GM18499 (cell line): ENCODE results near the gene GSN.
"Not testable (repeated sequence)": the region's sequence is repeated elsewhere in the genome, so short reads cannot be mapped to it uniquely, and the experiment has no call there.

Experiments used
- ATAC-seq: cut with Tn5 transposase; IDR thresholded peaks from one replicate; pipeline ENCODE4 v1.9.1; 2021; ENCODE audit warnings: moderate number of reproducible peaks; ENCODE audit not compliant: insufficient read depth, unreplicated experiment

Gene GSN

DNA sequence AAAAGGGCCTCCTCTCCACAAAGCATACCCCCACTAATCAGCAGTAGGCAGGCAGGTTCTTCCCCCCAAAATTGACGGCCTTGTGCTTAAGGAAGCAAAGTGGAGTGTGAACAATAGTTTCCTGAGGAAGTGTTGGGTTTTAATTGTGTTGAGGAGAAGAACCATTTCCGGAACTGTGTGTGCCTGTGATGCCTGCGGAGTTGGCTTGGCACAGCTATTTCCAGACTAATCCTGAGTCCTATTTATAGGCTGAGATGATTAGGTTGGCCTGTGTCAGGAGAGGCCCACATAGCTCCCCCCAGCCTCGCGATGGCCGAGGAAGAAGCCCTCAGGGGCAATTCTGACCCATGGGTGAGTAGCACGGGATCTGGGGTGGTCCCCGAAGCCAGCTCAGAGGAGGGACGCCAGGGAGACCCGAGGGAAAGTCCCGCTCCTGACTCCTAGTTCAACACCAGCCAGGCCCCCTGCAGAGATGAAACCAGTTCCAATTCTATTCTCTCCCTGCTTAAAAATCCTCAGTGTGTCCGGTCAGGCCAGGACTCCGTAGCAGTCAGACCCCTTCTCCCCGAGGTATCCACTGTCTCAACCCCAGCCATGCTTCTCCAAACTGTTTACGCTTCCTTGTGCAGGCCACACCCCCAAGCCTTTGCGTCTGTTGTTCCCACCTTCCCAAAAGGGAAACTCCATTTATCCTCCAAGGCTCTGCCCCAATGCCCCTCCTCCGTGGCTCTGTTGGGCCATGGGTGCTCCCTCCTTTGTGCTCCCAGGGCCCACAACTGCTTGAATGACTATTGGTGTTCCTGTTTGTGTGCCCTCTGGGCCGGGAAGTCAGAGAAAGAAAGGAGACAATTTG, 18.1 kb downstream of the GSN start:
- no peak for ATAC-seq

DNA sequence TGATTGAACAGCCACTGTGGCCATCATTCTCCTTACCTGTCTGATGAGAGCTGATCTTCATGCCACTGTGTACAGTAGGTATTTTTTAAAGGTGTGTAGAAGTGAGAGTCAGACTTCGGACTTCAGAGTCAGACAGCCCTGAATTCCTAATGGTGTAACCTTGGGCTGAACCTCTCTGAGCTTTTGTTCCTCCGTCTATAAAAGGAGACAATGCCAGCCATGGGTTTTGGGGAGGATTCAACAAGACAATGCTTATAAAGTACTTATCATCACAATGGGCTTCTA, 18.7 kb downstream of the GSN start:
- no peak for ATAC-seq

DNA sequence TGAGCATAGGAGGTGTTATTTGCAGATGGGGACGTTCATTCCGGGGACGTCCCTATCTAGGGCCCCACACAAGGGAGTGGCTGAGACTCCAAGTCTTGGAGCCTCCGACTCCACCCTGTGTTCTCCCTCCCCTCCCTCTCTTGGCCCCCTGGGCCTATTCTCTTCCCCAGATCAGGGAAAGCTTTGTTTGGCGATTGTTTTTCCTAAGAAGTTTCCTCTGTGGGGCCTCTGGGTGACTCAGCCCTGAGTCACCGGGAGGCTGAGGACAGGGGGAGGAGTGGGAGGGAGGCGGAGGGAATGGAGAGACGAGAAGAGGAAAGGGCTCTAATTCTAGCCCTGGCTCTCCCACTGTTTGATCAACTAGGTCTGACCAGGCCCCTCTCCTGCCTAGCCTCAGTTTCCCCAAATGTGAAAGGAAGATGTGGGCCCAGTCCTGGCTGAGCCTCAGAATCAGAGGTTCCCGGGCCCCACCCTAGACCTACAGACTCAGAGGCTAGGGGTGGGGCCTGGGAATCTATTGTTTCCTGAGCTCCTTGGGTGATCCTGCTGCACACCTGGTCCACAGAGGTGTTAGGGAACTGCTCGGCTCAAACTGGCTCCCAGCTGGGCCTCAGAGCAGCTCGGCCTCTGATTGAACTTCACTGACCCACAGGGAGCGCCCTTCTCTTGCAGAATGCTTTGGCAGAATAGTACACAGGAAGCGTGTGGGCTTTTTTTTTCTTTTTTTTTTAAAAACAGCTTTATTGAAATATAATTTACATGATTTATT, 19.2 kb downstream of the GSN start:
- no peak for ATAC-seq

DNA sequence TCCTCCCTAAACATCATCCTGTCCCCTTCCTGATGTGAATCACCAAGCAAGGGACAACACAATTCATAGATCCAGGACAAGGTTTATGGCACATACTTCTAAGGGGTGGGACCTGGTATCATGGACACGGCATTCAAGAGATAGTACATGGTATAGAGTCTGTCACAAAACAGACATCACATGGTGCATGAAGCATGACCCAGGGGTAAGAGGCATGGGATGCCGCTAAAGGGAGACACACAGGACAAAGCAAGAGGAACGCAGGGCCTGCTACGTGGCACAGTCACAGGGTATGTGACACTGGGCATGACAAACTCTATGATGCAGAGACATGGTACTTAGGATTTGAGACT, 20.7 kb downstream of the GSN start:
- ATAC-seq, result no peak

DNA sequence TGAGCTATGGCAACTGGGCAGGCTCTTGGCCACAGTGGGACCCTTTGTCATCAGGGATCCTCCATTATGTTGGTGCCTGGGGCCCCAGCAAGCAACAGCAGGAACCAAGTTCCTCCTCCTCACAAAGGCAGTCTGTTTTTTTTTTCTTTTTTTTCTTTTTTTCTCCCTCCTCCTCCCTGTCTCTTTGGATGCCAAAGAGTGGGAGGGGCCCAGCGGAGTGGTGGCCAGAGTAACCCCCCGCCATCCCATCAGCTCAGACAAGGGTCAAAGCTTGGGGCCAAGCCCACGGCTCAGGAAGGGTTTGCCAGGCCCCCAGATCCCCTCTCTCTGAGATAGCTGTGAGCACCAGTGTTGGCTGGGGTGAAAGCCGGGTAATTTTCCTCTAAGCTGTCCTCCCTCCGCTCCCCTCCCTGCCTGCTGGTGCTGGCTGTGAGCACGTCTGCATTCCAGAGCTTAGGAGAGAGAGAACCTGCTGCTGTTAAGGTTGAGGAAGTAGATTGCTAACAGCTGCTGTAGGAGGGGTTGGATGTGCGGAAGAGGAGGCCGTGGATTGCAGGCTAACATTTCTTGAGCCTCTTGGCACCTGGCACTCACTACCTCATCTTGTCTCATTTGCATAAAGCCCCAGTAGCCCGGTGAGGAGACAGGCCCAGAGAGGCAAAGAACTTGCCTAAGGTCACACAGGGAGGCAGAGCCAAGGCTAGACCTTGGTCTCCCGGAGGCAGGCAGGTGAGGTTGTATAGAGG, 21.2 kb downstream of the GSN start:
- ATAC-seq, result no peak

DNA sequence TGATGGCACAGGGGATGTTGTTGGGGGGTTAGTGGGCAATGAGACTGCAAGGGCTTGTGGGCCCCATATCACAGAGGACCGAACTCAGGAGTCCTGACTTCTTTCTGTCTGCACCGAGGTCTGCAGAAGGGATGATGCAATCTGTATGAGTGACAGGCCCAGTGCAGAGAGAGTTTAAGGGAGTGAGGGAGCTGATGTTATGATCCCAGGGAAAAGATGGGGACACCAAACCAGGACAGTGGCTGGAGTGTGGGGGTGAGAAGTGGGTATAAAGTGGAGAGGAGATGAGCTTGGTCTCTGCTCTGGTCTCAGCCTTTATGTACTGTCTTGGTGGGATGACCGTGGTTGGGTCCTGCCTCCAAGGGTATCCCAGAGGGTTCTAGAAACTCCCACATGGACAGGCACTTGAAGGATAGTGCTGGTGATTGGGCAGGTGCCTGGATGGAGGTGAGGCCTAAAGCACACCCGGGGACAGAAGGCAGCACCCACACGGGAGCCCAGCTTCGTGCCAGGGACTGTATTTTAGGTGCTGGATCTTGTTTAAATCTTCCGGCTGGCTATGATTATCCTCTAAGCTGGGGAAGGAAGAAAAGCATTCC, 21.9 kb downstream of the GSN start:
- no peak for ATAC-seq

DNA sequence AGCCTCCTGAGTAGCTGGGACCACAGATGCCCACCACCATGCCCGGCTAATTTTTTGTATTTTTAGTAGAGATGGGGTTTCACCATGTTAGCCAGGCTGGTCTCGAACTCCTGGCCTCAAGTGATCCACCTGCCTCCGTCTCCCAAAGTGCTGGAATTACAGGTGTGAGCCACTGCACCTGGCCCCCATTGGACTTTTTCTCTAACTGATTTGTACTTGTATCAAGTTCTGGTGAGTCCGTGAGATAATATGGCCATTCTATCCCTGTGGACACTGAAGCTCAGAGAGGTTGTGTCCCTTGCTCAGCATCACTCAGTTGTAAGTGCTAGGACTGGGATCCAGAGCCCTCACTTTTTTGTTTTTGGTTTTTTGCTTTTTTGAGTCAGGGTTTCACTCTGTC, 23.6 kb downstream of the GSN start:
- ATAC-seq, result not testable (repeated sequence)

DNA sequence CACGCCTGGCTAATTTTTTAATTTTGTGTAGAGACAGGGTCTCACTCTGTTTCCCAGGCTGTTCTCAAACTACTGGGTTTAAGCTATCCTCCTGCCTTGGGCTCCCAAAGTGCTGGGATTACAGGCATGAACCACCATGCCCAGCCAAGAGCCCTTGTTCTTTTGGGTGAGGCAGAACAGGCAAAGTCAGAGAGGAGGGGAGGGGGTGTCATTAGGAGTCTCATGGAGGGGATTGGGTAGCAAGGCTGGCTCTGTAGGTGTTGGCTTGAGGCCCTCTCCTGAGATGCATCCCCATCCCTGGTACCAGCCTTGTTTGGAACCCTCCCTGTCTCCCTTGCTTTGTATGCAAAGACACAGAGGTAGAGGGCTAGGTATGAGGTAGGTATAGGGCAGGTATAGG, 24.1 kb downstream of the GSN start:
- no peak for ATAC-seq

DNA sequence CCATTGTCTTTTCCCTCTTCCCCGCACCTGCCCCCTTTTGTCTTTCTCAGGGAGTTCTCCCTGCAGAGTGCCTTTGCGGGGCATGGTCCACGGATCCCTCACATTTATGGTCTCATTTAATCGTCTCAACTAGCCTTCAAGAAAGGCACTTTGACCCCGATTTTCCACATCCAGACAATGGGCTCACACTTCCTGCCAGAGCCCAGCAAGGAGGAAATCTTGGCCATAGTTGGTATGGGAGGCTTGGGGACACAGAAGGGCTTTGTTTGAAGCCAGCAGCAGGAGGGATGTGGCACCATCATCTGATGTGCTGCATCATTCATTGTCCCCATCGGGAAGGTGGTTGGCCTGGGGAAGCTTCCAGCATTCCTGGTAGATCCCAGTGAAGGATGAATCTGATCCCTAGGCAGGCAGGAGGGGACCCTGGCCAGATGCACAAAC, 24.9 kb downstream of the GSN start:
- ATAC-seq, result no peak

DNA sequence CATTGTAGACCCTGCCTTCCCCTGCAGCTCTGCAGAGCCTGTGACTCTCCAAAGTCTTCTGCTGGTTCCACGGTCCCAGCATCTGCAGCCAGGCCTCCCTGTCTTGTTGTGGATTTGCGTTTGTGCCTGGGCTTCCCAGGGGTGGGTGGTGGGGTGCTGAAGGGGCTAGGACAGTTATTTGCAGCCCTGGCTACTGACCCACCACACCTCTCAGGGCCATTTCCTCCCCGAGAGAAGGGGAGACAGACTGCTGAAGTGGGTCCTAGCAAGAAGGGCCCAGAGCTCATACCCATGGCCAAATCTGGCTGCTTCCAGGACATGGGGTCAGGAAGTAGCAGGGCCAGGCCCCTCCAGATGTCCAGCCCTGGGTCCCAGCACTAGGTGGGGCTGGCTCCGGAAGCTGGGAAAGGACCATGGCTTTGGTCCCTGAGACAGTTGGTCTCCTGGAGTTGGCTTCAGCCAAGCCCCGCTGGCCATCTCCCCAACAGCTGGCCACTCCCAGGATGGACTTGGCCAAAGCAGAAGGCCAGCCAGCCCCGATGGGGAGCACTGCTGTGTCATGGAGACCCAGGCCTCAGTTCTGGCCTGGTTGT, 26.3 kb downstream of the GSN start:
- ATAC-seq, result no peak

DNA sequence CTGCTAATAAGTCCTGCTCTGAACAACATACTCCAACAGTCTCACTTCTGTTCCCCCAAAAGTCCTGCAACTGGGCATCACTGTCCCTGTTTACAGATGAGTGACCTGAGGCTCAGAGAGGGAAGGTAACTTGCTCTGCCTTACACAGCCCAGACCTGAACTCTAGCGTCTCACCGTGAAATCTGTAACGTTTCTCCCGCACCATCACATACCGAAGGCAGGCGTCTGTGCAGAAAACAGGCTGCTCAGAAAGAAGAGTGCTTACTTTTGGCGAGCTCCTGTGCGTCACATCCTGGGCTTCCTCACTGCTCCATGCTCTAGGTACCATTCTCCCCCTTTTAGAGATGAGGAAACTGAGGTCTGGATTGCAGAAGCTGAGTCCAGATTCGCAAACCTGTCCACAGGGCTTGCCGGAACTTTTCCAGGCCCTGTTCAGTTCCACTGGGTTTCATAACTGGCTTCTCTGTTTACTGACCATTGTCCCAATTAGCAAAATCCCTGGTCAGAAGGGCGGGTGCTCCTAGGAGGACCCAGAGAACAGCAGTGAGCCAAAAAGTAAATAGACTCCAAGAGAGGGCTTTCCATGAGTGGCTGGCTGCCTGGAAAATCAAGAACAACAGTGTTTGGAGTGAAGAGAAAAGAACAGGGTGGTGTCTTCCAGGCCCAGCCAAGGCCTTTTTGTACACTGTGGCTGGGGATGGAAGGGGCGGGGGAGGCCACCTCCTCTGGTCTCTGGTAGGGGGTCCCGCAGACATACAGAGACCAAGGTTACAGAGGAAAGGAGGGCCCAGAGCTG, 27.1 kb downstream of the GSN start:
- ATAC-seq, result no peak

DNA sequence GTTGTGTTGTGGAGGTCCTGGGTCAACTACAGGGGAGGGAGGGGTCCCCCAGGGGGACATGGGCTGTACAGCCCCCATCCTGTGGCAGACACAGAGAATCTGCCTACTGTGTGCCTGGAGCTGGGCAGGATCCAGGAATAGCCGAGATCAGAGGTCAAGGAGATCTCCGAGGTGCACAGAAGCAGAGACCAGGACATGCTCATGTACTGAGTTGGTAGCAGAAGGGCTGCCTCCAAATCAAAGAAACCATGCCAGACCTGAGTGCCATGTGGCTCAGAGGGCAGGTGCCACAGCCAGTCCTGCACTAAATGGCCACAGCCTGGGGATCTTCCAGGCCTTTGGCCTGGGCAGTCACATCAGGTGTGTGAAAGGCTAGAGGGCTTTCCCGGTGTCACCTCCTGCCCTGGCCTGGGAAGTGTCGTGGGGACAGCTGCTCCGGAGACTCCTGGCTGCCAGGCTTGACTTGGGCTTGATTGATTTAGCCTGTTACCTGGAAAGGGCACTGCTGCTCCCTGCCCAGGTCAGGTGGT, 27.8 kb downstream of the GSN start:
- ATAC-seq, result no peak

DNA sequence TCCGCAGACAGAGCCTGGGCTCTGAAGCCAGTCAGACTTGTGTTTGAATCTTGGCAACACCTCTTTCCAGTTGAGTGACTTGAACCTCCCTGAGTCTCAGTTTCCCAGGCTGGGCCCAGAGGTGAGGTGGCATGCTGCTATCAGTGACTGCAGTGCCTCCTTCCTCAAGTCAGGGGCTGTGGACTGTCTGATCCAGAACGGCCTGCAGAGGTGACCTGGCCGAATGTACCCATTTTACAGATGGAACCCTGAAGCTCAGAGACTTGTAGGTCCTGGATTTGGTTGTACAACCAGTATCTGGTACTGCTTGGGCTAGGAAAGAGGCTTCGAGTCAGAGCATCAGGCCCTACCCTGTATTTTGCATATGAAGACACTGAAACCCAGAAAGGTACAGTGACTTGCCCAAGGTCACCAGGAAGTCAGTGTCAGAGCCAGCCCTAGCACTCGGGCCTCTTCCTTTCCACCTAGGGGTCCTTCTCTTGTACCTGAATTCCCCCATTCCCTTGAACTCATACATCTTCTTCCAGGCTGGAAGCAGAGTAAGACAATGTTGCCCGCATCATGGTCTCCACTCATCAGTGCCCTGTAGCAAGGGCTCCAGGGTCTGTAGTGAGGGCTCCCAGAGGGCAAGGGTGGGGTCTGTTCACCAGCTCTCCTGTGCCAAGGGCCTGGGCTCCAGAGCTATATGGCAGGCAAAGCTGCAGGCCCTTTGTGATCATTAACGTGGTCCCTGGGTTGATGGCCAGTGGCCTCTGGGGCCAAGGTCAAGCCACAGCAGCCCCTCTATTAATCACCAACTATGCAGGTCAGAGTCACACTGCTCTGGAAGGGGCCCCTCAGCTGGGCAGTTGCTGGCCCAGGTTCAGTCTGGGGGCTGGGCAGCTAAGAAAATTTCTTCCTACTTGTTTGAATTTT, 28.5 kb downstream of the GSN start:
- no peak for ATAC-seq

DNA sequence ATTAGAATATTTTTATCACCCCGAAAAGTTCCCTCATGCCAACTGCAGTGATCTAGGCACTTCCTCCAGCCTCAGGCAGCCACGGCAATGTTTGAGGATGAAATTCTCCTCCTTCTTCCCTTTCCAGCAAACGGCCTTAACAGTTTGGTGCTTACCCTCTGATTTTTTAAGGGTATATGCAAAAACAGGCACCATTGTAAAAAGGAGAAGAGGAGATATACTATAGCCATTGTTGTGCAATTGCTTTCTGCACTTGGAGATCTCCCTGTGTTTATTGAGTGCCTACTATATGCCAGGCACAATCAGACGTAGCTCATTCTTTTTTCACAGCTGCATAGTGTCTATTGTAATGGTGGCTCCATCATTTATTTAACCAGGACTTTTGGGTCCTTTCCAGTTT, 29.4 kb downstream of the GSN start:
- no peak for ATAC-seq

DNA sequence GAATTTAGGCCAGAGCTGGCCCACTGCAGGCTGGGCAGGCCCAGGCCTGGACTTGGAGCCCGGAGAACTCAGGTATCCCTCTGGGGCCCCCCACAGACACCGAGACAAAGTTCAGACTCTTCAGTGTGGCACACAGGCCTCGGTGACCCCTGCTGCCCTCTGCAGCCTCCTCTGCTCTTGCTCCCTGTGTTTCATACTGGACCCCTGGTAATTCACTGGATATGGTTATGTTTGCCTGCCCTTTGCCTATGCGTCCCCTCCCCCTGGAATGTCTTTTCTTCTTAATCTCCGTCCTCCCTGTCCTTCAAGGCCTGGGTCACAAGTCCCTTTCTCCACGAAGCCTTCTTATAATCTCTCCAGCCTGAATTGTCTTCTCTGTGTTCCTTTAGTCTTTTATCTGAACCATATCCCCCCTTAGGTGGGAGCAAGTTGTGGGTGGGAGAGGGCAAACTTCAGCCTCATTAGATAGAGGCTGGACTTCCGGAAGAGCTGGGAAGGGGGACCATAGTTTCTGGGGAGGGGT, 30.1 kb downstream of the GSN start:
- no peak for ATAC-seq

DNA sequence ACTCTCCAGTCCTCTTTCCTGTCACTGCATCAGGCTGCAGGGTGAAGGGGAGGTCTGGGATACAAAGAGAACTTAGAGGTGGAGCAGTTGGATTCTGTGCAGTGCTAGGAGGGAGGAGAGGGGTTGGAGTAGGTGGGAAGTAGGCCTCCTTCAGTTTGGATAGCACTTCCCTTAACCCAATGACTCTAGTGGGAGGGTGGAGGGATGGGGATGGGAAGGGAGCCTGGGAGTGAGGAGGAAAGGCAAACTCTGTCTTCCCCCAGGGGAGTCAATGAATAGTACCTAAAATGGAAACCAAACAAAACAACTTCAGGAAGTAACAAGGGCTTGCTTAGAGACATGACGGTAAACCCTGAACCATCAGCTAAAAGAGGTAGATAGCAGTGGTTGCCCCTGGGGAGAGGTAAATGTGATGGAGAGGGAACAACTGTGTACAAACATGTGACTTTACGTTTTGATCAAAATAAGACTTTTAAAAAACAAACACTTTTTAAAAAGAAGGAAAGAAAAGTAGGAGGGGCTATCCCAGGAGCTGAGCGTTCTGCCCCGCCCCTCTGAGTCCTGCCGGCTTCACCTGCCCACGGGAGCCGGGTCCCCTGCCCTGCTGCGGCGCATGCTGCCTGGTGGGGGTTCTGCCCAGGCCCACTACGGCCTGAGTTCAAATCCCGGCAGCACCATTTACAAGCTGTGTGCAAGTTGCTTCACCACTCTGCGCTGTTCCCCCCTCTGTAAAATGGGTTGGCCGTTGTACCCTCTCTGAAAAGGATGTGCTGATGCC, 30.9 kb downstream of the GSN start:
- ATAC-seq, result no peak

DNA sequence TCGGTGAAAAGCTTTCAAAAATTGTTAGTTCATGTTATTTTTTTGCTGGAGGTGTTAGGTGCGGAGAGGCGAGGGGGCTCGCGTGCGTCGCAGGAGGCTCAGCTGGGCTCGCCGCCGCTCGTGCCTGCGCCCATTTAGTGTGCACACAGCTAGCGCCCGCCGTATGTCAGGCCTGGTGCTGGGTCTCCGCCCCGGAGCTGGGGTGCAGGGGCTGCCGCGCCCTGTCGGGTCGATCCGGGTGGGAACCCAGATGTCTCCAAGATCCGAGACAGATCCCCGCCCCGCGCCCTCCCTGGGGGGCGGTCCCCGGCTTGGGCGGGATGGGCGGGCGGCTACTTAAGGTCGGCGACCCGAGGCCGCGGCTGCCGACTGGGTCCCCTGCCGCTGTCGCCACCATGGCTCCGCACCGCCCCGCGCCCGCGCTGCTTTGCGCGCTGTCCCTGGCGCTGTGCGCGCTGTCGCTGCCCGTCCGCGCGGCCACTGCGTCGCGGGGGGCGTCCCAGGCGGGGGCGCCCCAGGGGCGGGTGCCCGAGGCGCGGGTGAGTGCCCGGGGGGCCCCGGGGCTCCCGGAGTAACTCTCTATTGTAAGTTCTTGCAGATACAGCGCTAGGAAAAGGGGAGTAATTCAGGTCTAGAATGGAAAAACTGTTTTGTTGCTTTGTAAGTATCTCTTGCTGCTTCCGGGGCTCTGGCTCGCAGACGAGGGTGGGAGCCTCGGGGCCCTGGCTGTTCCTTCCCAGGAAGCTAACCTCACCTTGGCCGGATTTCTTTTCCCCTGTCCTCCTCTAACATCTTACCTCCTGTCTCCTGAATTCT, 31.7 kb downstream of the GSN start:
- ATAC-seq, result no peak
